HG03432 (cell line): ENCODE measurements around the gene POP4.
"Not testable (repeated sequence)": the region's sequence is repeated elsewhere in the genome, so short reads cannot be mapped to it uniquely, and the experiment has no call there.

ENCODE experiments used
- ATAC-seq: cut with Tn5 transposase; IDR thresholded peaks from one replicate; pipeline ENCODE4 v1.9.1; 2021; ENCODE audit warnings: mild to moderate bottlenecking, moderate library complexity; ENCODE audit not compliant: unreplicated experiment

POP4 gene

DNA sequence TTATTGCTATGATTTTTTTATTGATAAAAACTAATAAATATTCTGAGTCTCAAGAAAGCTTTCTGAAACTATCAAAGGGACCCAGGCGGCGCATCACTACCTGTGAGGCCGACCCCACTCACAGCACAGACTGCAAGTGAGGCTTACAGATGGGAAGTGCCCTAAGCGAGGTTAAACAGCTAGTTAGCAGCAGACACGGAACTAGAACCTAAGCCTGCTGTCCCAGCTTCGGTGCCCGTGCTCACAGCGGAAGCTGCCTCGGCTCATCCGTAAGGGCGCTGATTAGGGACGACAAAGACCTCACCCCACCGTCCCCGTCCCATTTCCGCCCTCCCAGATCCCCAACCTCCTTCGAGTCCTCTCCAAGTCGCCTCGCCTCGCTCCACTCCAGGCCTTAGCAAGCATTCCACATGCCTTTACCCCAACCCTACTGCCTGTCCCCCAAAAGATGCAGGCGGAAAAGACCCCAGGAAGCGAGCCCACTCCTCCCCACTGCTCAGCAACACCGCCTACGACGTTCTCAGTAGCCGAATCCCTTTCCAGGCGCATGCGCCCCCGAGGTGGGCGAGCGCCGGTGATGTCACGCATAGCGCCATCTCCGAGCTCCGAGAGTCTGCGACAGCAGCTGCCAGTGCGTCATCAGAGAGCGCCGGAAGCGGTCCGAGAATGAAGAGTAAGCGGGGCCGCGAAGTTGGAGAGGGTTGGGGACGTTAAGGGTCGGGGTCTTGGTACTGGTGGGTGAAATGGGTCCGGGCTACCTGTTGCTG lies at the start of gene POP4:
TSS of gene POP4 (plus strand) at position 631 of the 767 bp plus-strand sequence. CDS start at position 667, 36 bp downstream.
- ATAC-seq: peak; percentile 78

GRCh38 chr19:29559110-29559509 lies 47.0 kb upstream of the POP4 start:
- ATAC-seq: not testable (repeated sequence)

DNA sequence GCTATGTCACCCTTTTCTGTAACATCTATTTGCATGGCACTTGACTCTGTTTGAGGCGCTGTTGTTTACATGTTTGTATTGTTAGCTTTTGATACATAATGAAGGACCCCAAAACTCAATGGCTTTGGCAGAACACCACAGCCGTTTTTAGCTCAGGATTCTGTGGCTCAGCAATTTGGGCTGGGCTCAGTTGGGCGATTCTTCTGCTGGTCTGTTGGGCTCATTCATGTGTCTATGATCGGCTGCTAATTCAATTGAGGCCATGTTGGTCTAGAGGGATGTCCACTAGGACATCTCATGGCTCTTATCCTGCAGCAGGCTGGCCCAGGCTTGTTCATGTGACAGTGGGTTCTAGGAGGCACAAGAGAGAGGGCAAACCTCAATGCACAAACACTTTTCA lies 46.3 kb upstream of the POP4 start:
- ATAC-seq: no peak

DNA sequence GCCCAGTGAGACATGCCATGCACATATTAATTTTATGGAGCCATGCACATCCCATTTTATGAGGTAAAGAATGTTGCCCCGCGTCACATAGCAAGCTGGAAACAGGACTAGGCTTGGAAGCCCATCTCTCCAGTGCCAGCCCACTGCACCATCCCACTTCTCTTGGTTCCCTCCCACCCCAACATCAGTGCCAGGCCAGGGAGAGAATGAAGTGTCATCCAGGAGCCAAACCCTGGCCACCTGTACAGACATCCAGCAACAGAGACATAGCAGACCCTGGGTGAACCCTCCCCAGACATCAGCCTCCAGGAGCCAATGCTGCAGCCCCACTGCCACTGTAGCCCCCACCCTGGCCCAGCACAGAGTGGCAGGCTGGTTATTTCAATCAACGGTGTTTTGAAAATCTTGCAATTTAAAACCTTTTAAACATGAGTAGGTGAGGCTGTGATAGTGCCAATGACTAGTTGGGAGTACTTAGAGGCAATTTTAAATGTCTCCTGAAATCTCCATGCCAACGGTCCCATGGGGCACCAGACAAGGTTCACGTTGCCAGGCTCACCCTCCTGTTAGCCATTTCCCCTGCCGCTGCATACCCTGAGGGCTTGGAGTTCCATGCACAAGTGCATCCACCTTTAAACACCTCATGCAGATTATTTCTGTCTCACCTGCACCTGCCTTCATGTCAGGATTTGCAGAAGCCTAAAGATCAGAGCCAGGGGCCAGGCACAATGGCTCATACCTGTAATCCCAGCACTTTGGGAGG lies 45.6 kb upstream of the POP4 start:
- ATAC-seq: no peak

- ATAC-seq: no peak
Observed at GRCh38 chr19:29561601-29562000, 44.5 kb upstream of the POP4 start.

DNA sequence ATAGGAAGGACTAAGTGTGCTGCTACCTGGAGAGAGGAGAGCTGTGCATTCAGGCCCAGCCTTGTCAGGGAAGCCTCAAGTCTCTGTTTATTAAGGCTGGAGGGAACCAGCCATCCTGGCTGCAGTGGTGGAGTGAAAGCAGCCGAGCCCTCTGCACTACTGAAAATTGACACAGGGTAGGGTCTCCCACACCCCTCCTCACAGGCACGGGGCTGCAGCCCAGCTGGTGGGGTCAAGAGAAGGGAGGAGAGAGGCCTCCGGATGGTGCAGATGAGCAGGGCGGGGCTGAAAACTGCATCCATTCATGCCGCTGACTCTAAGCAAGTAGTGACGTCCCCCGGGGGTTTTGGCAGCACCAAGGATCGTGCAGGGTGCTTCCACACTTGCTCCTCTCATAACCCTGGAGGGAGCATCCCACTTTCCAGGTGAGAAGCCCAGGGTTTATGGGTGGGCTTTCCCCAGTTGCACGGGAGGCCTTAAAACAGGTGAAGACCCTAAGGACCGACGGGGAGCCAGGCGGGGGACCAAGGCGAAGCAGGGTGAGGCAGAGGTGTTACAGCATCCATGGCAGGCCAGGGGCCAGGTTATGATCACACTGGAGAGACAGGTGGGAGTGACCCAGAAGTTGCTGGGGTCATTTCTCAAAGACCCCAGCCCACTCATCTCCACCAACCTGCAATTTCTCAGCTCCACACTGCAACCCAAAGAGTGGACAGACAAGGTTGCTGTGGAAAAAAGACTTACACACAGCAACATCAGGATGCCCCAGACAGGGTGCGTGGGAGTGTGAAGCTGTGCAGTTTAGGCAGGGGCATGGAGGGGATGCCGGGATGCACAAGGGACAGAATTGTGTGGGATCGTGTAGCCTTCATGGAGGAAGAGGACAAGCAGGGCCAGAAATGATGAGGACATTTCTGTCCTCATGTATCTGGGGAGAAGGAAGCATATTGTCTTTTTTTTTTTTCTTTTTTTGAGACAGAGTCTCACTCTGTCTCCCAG lies 43.5 kb upstream of the POP4 start:
- ATAC-seq: no peak

GRCh38 chr19:29563486-29564101 lies 42.5 kb upstream of the POP4 start:
- ATAC-seq: no peak

GRCh38 chr19:29564574-29565005 lies 41.5 kb upstream of the POP4 start:
- ATAC-seq: no peak

DNA sequence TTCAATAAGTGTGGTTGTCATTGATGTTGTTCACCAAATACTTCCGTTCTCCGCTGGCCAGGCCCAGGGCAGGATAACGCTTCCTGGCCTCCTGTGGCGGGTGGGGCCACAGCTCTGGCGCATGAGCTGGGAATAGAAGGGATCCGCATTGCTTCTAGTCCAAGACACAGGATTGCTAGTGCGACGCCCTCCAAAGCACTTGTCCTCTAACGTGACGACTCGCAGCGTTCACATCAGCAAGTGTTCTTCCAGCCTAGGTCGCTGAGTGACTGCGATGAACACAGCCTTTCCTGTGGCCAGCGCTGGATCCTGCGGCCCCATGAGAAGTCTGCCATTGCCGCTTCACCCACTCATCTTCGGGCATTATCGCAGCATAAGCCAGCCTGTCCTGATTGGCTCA lies 40.9 kb upstream of the POP4 start:
- no peak for ATAC-seq

DNA sequence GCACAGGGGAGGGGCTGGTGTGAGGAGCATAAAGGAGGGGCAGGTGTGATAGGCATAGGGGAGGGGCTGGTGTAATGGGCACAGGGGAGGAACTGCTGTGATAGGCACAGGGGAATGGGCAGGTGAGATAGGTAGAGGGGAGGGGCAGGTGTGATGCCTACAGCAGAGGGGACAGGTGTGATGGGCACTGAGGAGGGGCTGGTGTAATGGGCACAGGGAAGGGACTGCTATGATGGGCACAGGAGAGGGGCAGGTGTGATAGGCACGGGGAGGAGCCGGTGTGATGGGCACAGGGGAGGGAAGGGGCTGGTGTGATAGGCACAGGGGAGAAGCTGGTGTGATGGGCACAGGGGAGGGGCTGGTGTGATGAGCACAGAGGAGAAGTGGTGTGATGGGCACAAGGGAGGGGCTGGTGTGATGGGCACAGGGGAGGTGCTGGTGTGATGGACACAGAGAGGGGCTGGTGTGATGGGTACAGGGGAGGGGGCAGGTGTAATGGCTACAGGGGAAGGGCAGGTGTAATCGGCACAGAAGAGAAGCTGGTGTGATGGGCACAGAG lies 39.5 kb upstream of the POP4 start:
- no peak for ATAC-seq

GRCh38 chr19:29567366-29567915 lies 38.6 kb upstream of the POP4 start:
- ATAC-seq: no peak

DNA sequence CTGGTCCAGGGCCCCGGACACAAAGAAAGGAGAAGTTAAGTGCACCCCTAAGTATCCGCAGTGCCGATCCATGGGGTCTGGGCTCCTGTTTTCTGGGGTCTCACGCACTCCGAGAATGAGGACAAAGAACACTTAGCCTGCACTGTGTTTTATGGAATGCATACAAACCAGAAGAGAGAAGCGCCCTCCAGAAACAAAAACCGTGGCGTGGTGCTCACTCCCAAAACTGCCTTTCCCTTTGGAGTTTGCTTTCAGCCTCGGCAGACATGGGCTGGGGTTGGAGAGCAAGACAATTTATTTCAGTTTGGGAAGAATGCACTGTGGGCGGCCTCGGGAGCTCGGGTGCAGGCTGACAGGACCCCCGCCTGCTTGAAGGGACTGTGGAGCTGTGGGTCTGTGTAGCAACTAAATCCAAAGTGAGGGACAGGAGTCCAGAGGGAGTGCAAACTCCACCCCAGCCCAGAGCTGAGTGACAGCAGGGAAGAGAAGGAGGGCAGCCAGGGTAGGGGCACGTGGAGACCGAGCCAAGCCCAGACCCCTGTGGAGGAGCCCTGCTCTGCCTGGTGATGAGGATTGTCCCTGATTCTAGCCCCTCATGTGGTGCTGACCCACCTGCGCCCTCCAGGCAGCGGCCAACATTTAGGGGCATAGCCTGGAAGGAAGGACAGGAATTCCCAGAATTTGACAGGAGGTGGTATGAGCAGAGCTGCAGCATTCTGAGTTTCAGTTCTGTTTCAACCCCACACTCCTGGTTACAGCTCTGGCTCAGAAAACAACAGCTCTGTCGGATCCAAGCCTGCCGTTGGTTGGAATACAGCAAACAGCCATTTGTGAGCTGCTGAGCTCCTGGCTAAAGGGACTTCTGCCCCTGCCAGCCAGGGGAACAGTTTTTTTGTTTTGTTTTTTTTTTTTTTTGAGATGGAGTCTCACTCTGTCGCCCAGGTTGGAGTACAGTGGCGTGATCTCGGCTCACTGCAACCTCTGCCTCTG lies 37.8 kb upstream of the POP4 start:
- ATAC-seq: no peak

DNA sequence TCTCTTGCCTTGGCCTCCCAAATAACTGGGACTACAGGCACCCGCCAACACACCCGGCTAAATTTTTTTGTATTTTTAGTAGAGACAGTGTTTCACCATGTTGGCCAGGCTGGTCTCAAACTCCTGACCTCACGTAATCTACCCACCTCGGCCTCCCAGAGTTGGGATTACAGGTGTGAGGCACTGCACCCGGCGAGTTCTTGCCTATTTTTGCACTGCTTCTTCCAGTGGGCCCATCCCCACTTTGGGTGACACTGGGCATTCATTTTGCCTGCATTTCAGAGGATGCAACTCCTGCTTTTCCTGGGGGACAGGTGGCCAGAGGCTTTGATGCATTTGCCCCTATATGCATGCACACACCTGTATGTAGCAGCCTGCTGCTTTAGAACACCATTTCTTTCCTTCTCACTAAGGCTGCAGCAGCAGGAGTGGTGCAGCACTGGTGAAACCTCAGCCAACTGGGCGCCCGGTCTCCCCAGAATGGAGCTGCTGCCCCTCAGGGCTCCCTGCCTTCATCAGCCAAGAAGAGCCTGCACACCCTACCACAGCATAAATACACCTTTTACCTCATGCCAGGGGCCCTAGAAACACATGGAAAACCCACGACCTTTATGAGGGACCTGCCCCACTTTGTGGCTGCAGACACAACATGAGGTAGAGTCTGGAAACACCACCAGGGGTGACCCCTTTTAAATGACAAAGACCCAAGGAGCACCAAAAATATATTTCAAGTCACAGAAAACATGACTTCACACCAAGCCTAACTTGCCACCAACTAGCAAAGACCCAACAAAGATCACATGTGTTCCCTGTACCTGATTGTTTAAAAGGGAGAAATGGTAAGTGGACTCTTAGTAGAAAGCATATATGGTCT lies 36.8 kb upstream of the POP4 start:
- ATAC-seq: no peak

DNA sequence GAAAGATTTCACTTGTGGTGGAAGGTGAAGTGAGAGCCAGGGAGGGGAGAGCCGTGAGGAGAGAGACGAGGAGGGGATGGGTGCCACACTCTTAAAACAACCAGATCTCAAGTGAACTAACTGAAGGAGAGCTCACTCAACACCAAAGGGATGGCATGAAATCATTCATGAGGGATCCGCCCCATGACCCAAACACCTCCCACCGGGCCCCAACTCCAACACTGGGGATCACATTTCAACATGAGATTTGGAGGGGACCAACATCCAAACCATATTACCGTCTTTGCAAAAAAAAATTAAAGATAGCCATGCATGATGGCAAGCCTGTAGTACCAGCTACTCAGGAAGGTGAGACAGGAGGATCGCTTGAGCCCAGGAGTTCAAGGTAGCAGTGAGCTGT lies 34.9 kb upstream of the POP4 start:
- ATAC-seq: no peak

DNA sequence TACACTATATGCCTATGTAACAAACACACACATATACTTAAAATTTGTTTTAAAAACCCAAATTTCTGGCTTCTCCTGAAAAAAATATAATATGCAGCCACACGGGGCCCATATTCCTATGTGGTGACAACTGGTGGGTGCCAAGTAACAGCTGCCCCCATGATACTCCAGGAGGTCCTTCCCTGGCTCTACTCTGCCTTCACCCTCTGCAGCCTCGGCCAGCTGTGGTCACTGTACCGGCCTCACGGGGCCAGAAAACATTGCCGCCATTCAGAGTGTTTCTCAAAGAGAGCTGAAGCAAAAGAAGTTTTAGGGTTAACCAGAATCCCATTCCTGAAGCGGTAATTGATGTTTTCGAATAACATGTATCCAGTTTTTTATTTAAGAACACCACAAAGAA lies 32.6 kb upstream of the POP4 start:
- ATAC-seq: no peak

GRCh38 chr19:29574510-29574909 lies 31.6 kb upstream of the POP4 start:
- no peak for ATAC-seq

DNA sequence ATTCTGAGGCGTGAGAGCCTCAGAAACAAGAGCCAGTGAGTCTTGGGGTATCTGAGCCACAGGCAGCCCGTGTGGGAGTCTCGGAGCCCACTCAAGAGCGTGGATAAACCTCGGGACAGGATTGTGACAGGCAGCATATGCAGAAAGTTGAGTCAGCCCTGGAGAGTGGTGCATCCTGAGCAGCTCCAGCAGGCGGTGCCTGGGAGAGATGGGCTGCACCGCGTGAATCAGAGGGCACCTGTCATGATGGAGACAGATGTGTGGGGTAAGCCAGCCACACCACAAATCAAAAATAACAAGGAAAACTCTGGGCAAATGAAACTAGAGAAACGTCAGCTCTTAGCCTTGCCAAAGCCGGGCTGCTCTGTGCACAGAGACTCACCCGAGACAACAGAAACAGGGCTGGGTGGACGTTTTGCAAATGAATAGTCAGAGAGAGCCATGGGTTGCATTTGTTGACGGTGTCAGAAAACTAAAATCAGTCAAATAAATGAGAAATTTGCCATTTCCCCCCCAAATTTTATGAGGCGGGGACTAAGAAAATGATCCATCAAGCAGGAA lies 30.0 kb upstream of the POP4 start:
- no peak for ATAC-seq
